T1000 (cell line): ENCODE measurements around the gene PRG3.
"Not testable (repeated sequence)": the region's sequence is repeated elsewhere in the genome, so short reads cannot be mapped to it uniquely, and the experiment has no call there.

ENCODE experiments used
- DNase-seq: peaks from one replicate; lab custom pipeline; 2025; ENCODE audit warnings: mixed read lengths; lab: John Stamatoyannopoulos, UW

PRG3 gene

DNA sequence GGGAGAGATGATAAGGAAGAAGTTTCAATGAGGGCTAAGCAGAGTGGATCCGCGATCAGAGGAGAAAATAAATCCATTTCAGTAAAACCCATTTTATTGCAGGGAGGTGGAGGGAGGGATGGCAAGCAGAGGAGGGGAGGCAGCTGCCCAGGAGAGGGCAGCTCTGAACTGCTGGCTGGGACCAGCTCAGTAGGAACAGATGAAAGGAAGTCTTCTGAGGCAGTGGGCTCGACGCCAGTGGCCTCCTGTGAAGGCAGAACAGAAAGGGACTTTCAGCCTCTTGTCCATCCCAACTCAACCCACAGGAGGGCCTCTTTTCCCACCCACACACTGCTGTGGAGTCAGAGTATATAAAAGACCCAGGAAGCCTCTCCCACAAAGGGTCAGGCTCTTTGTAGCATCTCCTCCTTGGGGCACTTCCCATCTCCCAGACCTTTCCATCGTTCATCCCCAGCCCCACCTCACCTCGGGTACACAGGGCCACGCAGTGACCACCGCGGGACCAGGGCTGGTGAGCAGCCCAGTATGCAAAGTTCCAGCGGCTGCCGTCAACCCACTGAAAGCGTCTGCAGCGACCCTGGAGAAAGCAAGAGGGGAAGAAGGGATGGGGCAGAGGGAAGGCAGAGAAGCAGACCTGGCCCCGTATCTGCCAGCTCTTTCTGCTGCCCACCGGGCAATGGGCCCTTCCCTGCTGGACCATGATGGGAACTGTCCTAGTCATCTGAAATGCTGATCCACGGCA, 6.5 kb upstream of the PRG3 start:
- DNase-seq = no peak

- DNase-seq = no peak
Observed at GRCh38 chr11:57386178-57386940, 5.4 kb upstream of the PRG3 start.

- no peak for DNase-seq
Observed at GRCh38 chr11:57379732-57380131, 1.2 kb downstream of the PRG3 start.

- DNase-seq = no peak
Observed at GRCh38 chr11:57378186-57378585, 2.8 kb downstream of the PRG3 start.

DNA sequence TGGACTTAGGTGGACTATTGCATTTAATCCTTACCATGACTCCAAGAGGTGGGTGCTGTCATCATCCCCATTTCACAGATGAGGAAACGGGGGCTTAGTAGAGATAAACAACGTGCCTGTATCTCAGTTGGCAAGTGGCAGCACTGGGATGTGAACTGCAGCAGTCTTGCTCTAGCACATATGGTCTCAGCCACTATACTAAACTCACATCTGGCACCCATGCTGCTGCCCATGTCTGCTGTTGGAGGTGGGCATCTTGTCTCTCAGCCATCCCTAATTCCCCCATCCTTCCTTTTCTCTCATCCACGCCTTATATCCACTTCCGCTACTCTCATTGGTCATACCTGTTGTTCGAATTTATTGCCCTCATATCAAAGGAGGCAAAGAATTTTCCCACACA, 3.8 kb downstream of the PRG3 start:
- DNase-seq = no peak

- DNase-seq = no peak
Observed at GRCh38 chr11:57376095-57377090, 4.6 kb downstream of the PRG3 start.

DNA sequence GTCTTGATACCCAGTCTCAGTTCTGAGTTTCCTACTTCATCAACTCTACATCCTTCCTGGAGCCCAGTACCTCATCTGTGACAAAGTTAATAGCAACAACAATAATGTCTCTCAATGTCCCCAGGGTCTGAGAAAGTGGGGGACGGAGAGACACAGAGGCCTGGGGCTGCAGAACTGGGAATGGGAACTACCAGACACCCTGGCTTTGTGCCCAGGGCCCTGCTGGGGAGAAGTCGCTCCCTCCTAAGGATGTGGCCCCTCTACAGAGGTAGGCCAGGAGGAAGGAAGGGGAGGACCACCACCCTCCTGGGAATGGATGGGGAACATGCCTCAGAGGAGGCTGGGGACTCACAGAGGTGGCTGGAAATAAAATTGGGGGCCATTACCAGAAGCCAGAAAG, 5.5 kb downstream of the PRG3 start:
- no peak for DNase-seq

- no peak for DNase-seq
Observed at GRCh38 chr11:57374966-57375365, 6.0 kb downstream of the PRG3 start.

DNA sequence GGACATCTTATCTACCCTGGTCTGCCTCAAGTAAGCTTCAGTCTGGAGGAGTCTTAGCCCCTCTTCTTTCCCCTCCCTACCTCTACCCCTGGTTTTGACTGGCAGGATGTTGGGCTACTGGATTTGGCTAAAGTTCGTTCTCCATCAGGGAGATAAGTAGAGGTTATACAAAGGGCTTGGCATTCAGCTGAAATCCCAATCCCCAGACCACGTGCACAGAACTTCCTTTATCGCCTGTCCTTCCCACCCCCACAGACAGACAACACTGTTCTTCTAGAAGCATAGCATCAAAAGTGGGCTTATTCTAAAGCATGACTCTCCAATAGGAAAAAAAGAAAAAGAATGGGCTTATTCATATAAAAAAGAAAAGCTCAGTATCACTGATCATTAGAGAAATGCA, 7.8 kb downstream of the PRG3 start:
- no peak for DNase-seq

DNA sequence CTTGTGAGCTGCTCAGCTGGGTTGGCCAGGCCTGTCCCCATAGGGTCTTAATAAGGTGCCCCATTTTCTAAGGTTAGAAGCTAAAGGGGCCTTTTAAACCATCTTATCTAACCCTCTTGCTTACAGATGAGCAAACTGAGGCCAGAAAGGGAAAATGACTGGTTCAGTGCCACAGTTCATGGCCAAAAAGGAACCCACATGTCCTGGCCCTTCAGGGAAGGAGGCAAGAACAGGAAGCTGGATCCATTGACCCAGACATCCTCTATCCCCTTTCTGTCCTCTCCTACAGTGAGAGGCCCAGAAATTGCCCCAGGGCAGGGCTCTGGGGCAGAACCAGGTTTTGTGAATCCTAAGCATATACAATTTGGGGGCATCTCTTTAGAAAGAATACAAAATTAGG, 10.0 kb downstream of the PRG3 start:
- DNase-seq = no peak

- peak; percentile 31 for DNase-seq
Observed at GRCh38 chr11:57370251-57370650, 10.7 kb downstream of the PRG3 start.

GRCh38 chr11:57368845-57369232, 12.1 kb downstream of the PRG3 start:
- no peak for DNase-seq

GRCh38 chr11:57368106-57368844, 12.7 kb downstream of the PRG3 start:
- DNase-seq = no peak

DNA sequence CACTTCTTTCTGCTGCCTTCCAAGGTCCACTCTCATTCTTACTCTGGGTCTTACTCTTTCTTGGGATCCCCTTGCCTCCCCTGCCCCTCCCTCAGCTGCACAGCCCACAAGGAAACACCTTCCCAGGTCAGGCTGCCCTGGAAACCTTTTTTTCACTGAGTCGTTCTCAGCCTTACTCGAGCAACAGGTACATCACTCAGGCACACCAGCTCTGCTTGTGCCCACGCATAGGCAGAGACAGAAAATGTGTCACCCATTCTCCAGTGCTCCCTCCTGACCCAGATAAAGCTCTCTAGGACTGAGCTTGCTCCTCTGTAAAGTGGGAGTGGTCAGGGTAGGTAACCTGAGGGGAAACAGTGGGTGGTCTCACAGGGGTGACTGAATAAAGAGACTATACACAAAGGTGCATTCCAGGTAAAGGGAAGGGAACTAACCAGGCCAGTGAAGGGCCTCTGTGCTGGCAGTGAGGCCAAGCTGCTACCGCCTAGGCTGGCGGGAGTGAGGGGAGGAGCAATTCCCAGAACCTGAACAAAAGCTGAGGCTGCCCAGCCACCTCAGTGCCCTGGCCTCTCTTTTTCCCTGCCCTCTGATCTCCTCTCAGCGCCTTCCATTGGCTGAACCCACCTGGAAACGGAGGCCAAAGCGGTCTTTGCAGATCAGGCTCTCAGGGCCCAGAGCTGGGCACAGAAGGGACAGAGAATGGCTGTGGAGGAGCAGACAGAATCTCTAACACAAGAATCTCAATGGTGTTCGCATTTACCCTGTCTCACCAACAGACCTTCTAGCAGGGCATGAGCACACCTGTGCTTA, 15.9 kb downstream of the PRG3 start:
- no peak for DNase-seq

- no peak for DNase-seq
Observed at GRCh38 chr11:57363131-57364080, 17.5 kb downstream of the PRG3 start.

DNA sequence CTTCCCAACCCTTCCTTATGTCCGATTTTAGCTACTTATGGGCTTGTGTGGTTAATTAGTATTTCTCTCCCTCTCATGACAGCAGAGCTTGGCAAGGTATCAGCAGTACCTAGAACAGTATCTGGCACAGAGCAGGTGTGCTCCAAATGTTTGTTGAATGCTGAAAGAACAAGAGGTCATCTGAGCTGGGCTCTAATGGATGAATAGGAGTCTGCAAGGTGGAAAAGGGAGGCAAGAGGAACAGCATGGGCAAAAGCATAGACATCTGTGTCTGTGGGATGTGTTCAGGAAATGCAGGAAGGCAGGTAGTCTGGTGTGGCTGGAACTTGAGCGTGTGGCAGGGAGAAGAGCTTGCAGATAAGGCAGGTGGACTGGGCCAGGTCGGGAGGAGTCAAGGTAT, 19.0 kb downstream of the PRG3 start:
- no peak for DNase-seq

DNA sequence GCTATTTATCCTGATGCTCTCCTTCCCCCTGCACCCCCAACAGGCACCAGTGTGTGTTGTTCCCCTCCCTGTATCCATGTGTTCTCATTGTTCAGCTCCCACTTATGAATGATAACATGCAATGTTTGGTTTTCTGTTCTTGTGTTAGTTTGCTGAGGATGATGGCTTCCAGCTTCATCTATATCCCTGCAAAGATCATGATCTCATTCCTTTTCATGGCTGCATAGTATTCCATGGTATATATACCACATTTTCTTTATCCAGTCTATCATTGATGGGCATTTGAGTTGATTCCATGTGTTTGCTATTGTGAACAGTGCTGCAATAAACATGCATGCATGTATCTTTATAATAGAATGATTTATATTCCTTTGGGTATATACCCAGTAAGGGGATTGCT, 19.5 kb downstream of the PRG3 start:
- not testable (repeated sequence) for DNase-seq

- DNase-seq = no peak
Observed at GRCh38 chr11:57360991-57361390, 20.0 kb downstream of the PRG3 start.

GRCh38 chr11:57359896-57360690, 20.9 kb downstream of the PRG3 start:
- no peak for DNase-seq
